Activated CD4-positive, alpha-beta T cell treated with anti-CD3 and anti-CD28 coated beads, Interleukin-2, Interleukin-6, amounts not matched to agents 100 ng/mL and 50 ng/mL, durations not matched to agents 16 hours and 8 hours (primary cell): ENCODE data around the gene PDIK1L.

Source experiments
- DNase-seq: peaks from one replicate; pipeline ENCODE4 v3.0.0-alpha.2; 2020

PDIK1L gene

GRCh38 chr1:26124418-26125331 lies 13.1 kb downstream of the PDIK1L start:
- no peak for DNase-seq

- DNase-seq, result no peak
These were observed 13.8 kb downstream of the PDIK1L start for GRCh38 chr1:26125382-26125781.

DNA sequence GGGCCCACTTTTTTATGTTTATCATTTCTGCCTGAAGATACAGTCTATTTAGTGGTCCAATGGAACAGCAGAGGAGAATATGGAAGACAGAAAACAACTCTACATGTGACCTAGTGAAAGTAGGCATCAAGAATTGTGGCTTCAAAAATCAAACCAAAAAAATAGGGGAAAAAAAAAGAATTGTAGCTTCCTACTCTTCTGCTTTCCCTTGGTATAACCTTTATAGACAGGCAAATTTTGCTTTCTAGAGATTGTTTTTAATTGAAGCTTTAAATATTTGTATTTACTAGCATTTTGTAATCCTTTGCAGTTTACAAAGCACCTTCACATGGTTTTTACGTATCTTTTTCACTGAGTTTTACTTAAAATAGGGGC lies 14.3 kb downstream of the PDIK1L start:
- DNase-seq, result no peak

GRCh38 chr1:26126321-26127084 lies 14.9 kb downstream of the PDIK1L start:
- peak; percentile 87 for DNase-seq

DNA sequence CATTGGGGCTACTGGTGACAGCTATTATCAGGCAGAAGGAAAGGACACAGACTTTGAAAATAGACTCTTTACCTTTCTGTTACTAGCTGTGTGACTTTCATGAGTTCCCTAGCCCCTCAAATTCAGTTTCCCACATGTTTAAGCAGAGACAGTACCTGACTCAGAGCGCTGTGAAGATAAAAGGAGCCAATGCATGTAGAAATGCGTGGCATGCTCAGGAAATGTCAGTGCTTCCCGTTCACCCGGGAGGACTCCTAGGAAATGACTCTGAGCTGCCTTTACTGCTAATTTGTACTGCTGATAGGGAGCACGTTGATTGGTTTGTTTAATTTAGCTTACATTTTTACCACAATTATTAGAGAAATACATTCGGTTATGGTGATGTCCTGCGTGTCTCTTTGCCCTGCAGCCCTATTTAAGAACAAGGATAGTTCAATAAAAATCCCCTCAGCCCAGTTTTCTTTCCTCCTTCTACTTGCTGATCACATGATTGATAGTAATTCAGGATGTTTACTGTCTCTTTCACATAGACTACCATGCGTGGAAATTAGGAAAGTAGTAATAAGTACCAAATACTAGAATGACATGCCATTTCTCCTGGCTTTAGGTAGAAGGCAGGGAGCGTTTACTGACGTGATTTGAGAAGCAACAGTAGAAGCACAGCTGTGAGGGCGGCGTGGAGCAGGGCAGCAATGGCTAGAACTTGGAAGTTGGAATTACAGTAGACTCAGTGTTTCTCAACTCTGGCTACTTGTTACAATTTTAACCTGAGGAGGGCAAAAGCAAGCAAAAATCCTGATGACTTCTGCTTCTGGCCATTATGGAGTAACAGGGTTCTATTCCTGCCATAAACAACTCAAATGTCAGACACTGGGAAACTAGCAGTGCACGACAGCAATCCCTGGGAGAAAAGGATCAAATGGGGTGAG lies 15.9 kb downstream of the PDIK1L start:
- DNase-seq, result peak; percentile 20

- no peak for DNase-seq
These were observed 18.2 kb downstream of the PDIK1L start for GRCh38 chr1:26129778-26130177.

DNA sequence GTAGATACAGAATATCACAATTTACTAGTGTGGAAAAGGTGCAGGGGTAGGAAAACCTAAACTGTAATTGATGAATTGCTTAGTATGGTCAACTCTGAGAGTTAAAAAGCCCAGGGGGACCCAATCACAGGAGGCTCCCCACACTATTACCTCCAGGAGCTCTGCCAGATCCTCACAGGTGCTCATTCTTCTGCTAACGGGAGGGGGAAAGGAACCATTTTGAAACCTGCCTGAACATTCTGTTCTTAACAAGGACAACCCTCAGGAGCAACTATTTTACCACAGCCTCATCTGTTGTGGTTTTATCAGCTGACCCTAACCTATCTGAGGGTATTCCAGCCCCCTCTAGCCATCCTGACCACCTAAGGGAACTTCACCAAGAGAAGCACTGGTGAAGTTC lies 19.1 kb downstream of the PDIK1L start:
- DNase-seq, result no peak

DNA sequence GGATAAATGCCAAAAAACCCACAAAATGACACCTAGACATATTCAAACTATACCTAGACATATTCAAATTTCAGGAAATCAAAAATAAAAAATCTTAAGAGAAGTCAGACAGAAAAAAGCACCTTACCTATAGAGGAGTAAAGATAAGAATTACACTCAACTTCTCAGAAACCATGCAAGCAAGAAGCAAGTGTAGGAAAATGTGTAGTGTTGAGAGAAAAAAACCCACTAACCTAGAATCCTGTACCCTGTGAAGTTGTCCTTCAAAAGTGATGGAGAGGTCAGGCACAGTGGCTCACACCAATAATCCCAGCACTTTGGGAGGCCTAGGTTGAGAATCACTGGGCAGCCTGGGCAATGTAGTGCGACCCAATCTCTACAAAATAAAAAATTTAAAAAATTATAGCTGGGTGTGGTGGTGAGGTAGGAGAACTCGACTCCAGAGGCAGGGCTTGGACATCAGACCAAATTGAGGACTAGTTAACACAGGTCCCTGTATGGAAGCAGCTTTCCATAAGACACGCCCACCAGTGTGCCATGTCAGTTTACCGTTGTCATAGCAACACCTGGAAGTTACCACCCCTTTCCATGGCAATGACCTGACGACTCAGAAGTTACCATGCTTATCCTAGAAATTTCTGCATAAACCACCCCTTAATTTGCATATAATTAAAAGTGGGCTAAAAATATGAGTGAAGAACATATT lies 20.7 kb downstream of the PDIK1L start:
- no peak for DNase-seq

- no peak for DNase-seq
These were observed 21.2 kb downstream of the PDIK1L start for GRCh38 chr1:26132834-26133167.

DNA sequence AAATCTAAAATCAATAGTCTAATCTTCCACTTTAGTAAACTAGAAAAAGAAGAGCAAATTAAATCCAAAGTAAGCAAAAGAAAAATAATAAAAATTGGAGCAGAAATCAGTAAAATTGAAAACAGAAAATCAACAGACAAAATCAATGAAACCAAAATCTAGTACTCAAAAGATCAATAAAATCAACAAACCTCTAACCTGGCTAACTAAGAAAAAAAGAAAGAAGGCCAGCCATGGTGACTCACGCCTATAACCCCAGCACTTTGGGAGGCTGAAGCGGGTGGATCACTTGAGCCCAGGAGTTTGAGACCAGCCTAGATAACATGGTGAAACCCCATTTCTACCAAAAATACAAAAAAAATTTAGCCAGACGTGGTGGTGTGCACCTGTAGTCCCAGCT lies 22.8 kb downstream of the PDIK1L start:
- no peak for DNase-seq

DNA sequence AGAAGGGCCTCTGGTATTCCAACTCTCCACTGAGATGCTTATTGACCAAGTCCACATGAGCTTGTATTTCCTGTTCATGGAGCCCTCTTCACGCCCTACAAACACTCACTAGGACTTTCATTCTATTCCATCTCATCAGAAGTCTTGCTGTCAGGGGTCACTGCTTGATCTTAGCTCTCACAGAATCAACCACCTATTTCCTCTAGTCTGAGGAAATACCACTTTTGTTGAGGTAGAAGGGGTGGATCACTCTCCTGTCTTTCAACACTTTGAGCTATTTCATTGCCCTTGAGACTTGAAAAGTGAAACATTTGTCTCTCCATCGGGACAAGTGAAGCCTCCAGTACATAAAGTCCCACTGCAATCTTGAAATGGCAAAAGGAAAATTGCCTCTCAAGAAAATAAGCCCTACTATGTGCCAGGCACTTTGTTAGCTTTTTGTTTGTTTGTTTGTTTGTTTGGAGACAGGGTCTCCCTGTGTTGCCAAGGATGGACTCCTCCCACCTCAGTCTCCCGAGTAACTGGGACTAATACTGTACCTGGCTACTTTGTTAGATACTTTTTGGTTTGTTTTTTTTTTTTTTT lies 27.4 kb downstream of the PDIK1L start:
- DNase-seq, result no peak

- DNase-seq, result no peak
These were observed 30.5 kb downstream of the PDIK1L start for GRCh38 chr1:26142159-26142558.

- peak; percentile 83 for DNase-seq
These were observed 33.7 kb downstream of the PDIK1L start for GRCh38 chr1:26145041-26145959.

DNA sequence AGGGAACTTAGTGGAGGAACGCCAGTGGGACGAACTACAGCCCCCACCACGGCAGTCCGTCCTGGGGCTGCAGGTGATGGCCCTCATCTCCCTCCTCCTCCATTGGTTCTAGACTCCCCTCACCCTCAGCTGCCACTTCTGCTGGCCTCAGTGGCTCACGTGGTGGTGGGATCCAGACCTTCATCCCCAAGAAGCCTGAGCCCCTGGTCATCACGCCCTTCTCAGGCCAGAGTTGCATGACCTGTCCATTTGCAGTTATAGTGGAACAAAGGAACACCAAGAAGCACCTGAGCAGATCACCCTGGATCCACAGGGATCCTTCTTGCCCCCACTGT lies 34.3 kb downstream of the PDIK1L start:
- no peak for DNase-seq

- DNase-seq, result no peak
These were observed 37.3 kb downstream of the PDIK1L start for GRCh38 chr1:26148887-26149286.

GRCh38 chr1:26153966-26154532 lies 42.4 kb downstream of the PDIK1L start:
- DNase-seq, result no peak

DNA sequence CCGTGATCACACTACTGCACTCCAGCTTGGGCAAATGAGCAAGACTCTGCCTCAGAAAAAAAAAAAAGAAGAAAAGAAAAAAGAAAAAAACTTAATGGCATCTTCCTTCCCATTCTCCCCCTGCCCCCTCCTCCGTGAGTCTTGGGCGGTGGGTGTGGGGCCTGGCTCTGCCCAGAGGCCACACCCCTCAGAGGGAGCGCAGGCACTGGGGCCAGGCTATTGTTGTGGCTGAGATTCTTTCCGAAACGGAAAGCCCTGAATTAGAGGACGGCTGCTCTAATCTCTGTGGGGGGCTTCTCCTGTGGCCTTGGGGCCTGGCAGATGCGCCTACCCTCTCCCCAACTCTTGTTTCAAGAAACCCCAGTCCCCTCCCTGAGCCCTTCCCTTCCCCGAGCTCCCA lies 43.1 kb downstream of the PDIK1L start:
- DNase-seq, result no peak

- DNase-seq, result no peak
These were observed 44.0 kb downstream of the PDIK1L start for GRCh38 chr1:26155370-26156284.

DNA sequence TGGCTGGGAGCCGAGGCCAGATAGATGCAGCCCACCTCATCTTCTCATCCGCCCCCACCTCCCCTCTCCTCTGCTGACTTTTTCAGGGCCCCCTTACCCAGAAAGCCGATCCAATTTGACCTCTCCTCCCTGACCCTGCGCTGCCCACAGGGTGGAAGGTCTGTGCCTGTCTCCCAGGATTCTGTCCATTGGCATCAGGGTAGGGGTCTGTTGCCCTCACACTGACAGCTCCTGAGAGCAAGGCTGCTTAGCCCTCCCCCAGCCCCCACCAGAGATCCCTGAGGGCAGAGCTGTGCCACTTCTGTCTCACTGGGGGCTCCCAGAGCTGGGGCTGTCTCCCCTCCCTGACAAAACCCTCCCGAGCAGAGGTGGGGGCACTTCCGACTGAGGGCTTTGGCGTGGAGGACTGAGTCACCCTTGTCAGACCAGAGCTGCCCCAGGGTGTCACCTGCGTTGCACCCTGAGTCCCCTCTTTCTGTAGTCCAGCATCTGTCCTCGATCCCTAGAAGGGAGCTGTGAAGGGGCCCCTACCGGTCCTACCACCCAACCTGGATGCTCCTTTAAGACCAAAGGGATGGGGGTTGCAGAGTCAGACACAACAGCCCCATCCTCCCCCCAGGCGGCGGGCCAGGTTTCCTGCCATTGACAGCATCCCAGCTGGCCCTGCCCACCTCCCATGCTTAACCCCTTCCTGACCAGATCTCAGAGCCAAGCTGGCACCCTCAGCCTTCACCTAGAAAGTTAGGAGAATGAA lies 44.8 kb downstream of the PDIK1L start:
- no peak for DNase-seq
